Cortex of kidney (tissue), 1 donor: Measurements from ENCODE around the gene TCF7L1.
"Not testable (repeated sequence)": the region's sequence is repeated elsewhere in the genome, so short reads cannot be mapped to it uniquely, and the experiment has no call there.

ENCODE experiments used
- DNase-seq: peaks from one replicate; lab custom pipeline; 2025; lab: John Stamatoyannopoulos, UW

TCF7L1 gene

GRCh38 chr2:85133751-85134254, 611 bp downstream of the TCF7L1 start:
- no peak for DNase-seq

GRCh38 chr2:85134255-85134895, 1.2 kb downstream of the TCF7L1 start:
- no peak for DNase-seq

- DNase-seq, result no peak
These were observed 1.9 kb downstream of the TCF7L1 start for GRCh38 chr2:85134896-85135659.

GRCh38 chr2:85135660-85135914, 2.4 kb downstream of the TCF7L1 start:
- DNase-seq, result no peak

- DNase-seq, result no peak
These were observed 4.0 kb downstream of the TCF7L1 start for GRCh38 chr2:85137156-85137555.

GRCh38 chr2:85143463-85144082, 10.4 kb downstream of the TCF7L1 start:
- no peak for DNase-seq

GRCh38 chr2:85145116-85145820, 12.1 kb downstream of the TCF7L1 start:
- DNase-seq, result no peak

GRCh38 chr2:85148190-85148589, 15.0 kb downstream of the TCF7L1 start:
- no peak for DNase-seq

GRCh38 chr2:85151026-85151425, 17.8 kb downstream of the TCF7L1 start:
- no peak for DNase-seq

GRCh38 chr2:85152895-85153294, 19.7 kb downstream of the TCF7L1 start:
- no peak for DNase-seq

- no peak for DNase-seq
These were observed 21.0 kb downstream of the TCF7L1 start for GRCh38 chr2:85154048-85154753.

- not testable (repeated sequence) for DNase-seq
These were observed 21.9 kb downstream of the TCF7L1 start for GRCh38 chr2:85155082-85155481.

GRCh38 chr2:85156153-85156552, 23.0 kb downstream of the TCF7L1 start:
- DNase-seq, result no peak

GRCh38 chr2:85156619-85157018, 23.4 kb downstream of the TCF7L1 start:
- DNase-seq, result no peak

- DNase-seq, result no peak
These were observed 24.2 kb downstream of the TCF7L1 start for GRCh38 chr2:85157345-85157744.

GRCh38 chr2:85158559-85159273, 25.5 kb downstream of the TCF7L1 start:
- DNase-seq, result no peak

GRCh38 chr2:85159589-85159988, 26.4 kb downstream of the TCF7L1 start:
- DNase-seq, result no peak

GRCh38 chr2:85160966-85161960, 28.1 kb downstream of the TCF7L1 start:
- DNase-seq, result no peak

GRCh38 chr2:85162746-85163301, 29.6 kb downstream of the TCF7L1 start:
- no peak for DNase-seq

- no peak for DNase-seq
These were observed 30.5 kb downstream of the TCF7L1 start for GRCh38 chr2:85163675-85164074.
